ENCODE measurements around the gene PLXDC2. TPM values are rescaled to one million over a fixed set of nuclear protein-coding genes. Genes with fewer than 3 reads are reported as not detected.

PLXDC2 gene
- total RNA-seq, 1 experiment from 2014 or later: 0.21 TPM

DNA sequence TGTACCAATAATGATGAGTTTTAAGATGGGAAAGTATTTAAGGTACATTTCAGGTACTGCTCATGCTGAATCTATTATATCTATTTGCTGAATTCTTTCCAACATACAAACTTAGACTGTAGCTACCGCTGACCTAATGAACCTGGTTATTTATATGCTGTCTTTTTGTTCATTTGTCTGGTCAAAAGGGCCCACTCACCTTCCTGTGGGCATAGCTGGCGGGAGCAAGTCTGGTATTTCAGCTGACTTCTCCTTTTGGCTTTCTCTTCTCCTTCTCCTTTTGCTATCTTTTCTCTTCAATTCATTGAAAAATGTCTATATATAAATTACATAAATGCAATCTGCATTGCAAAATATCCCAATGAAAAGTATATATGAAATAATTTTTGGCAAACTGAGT lies 9.5 kb downstream of the PLXDC2 start:
- no TSS peak for BruUV-seq (replicated peaks)
- POLR2A ChIA-PET: no interaction called here

DNA sequence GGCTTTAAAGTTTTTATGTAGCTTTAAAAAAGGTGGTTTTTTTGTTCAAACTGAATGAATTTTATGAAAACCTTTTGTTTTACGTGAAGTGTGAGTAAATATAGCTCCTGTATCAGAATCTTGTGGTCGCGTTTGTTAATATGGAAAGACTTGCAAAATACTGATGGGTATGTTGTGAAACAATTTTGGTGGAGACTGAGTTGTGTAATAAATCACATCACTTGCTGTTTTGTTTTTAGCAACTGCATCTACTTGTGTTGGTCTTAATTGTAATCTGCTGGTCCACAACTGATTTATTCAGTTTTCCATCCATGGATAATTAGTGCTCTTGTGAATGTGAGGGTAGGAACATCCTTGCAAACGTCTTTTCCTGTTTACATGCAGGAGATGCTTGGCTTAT lies 10.5 kb downstream of the PLXDC2 start:
- H3K4me1 ChIP-seq (ENCODE audit: control insufficient read depth, insufficient read depth, low read length): no peaks in the 10 kb centered on the region
- H3K27me3 ChIP-seq (ENCODE audit: control insufficient read depth, insufficient read depth, low read length): no peaks in the 10 kb centered on the region
- ChIA-PET CTCF (no interaction called here), POLR2A (no interaction called here)
- intact Hi-C loops (cut with micrococcal nuclease; ENCODE audit: unreplicated experiment) (no loop called here), in situ Hi-C loops (cut with HindIII; ENCODE audit: low pct_unique_long_range_greater_than_20kb, low sequenced_read_pairs) (no loop called here)
- H3K27ac ChIP-seq (ENCODE audit: low read length): no peak overlapping the region
- TF ChIP-seq TCF7L2 (IDR thresholded peaks at IDR 0.05; ENCODE audit: low read depth, low read length): no peak
- TF ChIP-seq SIN3A (IDR thresholded peaks at IDR 0.05; ENCODE audit: borderline replicate concordance, insufficient read depth, low read depth, low read length): no peak
- TF ChIP-seq, protein P1, sequence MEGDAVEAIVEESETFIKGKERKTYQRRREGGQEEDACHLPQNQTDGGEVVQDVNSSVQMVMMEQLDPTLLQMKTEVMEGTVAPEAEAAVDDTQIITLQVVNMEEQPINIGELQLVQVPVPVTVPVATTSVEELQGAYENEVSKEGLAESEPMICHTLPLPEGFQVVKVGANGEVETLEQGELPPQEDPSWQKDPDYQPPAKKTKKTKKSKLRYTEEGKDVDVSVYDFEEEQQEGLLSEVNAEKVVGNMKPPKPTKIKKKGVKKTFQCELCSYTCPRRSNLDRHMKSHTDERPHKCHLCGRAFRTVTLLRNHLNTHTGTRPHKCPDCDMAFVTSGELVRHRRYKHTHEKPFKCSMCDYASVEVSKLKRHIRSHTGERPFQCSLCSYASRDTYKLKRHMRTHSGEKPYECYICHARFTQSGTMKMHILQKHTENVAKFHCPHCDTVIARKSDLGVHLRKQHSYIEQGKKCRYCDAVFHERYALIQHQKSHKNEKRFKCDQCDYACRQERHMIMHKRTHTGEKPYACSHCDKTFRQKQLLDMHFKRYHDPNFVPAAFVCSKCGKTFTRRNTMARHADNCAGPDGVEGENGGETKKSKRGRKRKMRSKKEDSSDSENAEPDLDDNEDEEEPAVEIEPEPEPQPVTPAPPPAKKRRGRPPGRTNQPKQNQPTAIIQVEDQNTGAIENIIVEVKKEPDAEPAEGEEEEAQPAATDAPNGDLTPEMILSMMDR (IDR thresholded peaks at IDR 0.05): no peak
- TF ChIP-seq POLR2AphosphoS5 (IDR thresholded peaks at IDR 0.05; ENCODE audit: low read depth, low read length): no peak
- TF ChIP-seq, protein P2, sequence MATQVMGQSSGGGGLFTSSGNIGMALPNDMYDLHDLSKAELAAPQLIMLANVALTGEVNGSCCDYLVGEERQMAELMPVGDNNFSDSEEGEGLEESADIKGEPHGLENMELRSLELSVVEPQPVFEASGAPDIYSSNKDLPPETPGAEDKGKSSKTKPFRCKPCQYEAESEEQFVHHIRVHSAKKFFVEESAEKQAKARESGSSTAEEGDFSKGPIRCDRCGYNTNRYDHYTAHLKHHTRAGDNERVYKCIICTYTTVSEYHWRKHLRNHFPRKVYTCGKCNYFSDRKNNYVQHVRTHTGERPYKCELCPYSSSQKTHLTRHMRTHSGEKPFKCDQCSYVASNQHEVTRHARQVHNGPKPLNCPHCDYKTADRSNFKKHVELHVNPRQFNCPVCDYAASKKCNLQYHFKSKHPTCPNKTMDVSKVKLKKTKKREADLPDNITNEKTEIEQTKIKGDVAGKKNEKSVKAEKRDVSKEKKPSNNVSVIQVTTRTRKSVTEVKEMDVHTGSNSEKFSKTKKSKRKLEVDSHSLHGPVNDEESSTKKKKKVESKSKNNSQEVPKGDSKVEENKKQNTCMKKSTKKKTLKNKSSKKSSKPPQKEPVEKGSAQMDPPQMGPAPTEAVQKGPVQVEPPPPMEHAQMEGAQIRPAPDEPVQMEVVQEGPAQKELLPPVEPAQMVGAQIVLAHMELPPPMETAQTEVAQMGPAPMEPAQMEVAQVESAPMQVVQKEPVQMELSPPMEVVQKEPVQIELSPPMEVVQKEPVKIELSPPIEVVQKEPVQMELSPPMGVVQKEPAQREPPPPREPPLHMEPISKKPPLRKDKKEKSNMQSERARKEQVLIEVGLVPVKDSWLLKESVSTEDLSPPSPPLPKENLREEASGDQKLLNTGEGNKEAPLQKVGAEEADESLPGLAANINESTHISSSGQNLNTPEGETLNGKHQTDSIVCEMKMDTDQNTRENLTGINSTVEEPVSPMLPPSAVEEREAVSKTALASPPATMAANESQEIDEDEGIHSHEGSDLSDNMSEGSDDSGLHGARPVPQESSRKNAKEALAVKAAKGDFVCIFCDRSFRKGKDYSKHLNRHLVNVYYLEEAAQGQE (IDR thresholded peaks at IDR 0.05; ENCODE audit: insufficient read depth in 1 of 2, low read depth in 2 of 2, low read length in 1 of 2): no peak
- DNase-seq (ENCODE audit: low read depth, low spot score) (no peak), ATAC-seq (no peak)
- BruUV-seq (replicated peaks): no TSS peak
- H3K4me3 ChIP-seq (ENCODE audit: low read depth in 2 of 2, low read length in 2 of 2): no peak overlapping the region
- H3K9me3 ChIP-seq (ENCODE audit: control insufficient read depth, insufficient read depth, low read depth, low read length): no peaks in the 10 kb centered on the region
- H3K36me3 ChIP-seq (ENCODE audit: control insufficient read depth, insufficient read depth, low read length): no peaks in the 10 kb centered on the region

More for the DNA sequence above, 9.5 kb downstream of the PLXDC2 start:
- no peaks in the 10 kb centered on the region for H3K27me3 ChIP-seq (ENCODE audit: control insufficient read depth, insufficient read depth, low read length)
- no peak overlapping the region for H3K27ac ChIP-seq (ENCODE audit: low read length)
- H3K4me1 ChIP-seq (ENCODE audit: control insufficient read depth, insufficient read depth, low read length): no peaks in the 10 kb centered on the region
- intact Hi-C loops (cut with micrococcal nuclease; ENCODE audit: unreplicated experiment) (no loop called here), in situ Hi-C loops (cut with HindIII; ENCODE audit: low pct_unique_long_range_greater_than_20kb, low sequenced_read_pairs) (no loop called here)
- H3K4me3 ChIP-seq (ENCODE audit: low read depth in 2 of 2, low read length in 2 of 2): no peak overlapping the region
- CTCF ChIA-PET: no interaction called here
- no peaks in the 10 kb centered on the region for H3K36me3 ChIP-seq (ENCODE audit: control insufficient read depth, insufficient read depth, low read length)
- ATAC-seq (no peak), DNase-seq (ENCODE audit: low read depth, low spot score) (no peak)
- TF ChIP-seq, protein P2 (IDR thresholded peaks at IDR 0.05; ENCODE audit: insufficient read depth in 1 of 2, low read depth in 2 of 2, low read length in 1 of 2): no peak
- no peaks in the 10 kb centered on the region for H3K9me3 ChIP-seq (ENCODE audit: control insufficient read depth, insufficient read depth, low read depth, low read length)

Data from Panc1 (cell line).